ENCODE results near the gene NTRK2.

Gene NTRK2

DNA sequence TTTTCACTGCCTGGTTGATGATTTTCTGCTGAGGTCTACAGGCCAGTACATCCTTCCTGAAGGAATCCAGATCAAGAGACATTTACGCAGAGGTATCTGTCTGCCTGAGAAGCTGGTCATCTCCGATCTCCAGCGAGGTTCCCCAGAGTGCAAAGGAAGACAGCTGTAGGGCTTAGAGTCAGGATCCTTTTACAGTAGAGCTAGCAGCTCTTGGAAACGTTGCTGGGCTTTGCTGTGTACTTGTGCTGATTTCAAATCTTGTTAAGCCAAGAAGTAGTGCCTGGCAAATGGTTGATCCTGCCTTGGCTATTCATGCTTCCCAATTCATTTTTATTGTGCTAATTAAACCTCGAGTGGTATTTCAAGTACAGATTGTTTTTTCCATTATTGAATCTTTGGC is 48.9 kb downstream of the NTRK2 start:
- Histone ChIP-seq H3K27me3 (ENCODE audit: insufficient read depth, low read length) (no peaks in the 10 kb centered on the region), H3K4me1 (ENCODE audit: insufficient read depth, low read length) (no peaks in the 10 kb centered on the region), H3K36me3 (ENCODE audit: insufficient read depth, low read length) (peaks cover 53% of the 10 kb centered on the region), H3K9me3 (ENCODE audit: low read length) (no peaks in the 10 kb centered on the region), H3K4me3 (ENCODE audit: low read length) (no peak overlapping the region), H2AFZ (ENCODE audit: low read depth, low read length) (no peak overlapping the region)

DNA sequence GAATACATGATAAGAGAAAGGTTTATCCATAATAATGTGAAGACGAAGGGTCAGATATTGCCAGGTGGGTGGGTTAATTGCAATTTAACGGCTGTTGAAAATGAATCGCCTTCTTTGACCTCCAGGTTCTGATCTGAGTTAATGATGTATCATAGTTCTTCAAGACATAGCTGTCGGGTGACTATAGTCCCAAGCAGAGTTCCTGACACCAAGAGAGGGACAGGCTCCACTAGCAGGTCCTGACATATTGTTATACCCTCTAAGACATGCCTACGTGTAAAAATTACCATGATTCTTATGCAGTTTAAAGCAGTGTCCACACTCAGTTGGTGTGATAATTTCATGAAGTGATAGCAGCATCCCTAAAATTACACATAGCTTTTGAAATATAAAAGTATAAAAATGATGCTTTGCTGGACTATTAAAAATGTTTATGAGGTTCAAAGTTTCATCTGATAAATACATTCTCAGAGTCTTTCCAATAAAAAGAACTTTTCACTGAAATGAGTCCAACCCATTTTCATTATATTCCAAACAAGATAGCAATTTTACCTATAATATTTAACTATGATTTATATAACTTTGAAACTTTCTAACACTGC is 53.0 kb downstream of the NTRK2 start:
- Histone ChIP-seq H2AFZ (ENCODE audit: low read depth, low read length) (no peak overlapping the region), H3K27me3 (ENCODE audit: insufficient read depth, low read length) (no peaks in the 10 kb centered on the region), H3K36me3 (ENCODE audit: insufficient read depth, low read length) (peaks cover 53% of the 10 kb centered on the region), H3K4me1 (ENCODE audit: insufficient read depth, low read length) (no peaks in the 10 kb centered on the region), H3K9me3 (ENCODE audit: low read length) (no peaks in the 10 kb centered on the region), H3K4me3 (ENCODE audit: low read length) (no peak overlapping the region)

DNA sequence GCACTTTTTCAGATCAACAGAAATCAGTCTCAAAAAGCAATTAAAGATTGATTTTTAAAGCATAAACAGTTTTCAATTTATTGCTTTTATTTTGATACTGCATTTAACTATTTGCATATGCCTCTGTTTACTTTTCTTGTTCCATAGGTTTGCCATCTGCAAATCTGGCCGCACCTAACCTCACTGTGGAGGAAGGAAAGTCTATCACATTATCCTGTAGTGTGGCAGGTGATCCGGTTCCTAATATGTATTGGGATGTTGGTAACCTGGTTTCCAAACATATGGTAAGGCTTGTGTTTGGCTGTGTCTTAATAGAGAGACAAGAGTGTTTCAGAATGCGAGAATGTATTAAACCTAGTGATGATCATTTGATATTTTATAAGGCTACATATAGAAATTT is 53.9 kb downstream of the NTRK2 start:
- Histone ChIP-seq H2AFZ (ENCODE audit: low read depth, low read length) (no peak overlapping the region), H3K36me3 (ENCODE audit: insufficient read depth, low read length) (peaks cover 58% of the 10 kb centered on the region), H3K9me3 (ENCODE audit: low read length) (peaks cover 2% of the 10 kb centered on the region), H3K4me3 (ENCODE audit: low read length) (no peak overlapping the region), H3K27me3 (ENCODE audit: insufficient read depth, low read length) (no peaks in the 10 kb centered on the region), H3K4me1 (ENCODE audit: insufficient read depth, low read length) (no peaks in the 10 kb centered on the region)

DNA sequence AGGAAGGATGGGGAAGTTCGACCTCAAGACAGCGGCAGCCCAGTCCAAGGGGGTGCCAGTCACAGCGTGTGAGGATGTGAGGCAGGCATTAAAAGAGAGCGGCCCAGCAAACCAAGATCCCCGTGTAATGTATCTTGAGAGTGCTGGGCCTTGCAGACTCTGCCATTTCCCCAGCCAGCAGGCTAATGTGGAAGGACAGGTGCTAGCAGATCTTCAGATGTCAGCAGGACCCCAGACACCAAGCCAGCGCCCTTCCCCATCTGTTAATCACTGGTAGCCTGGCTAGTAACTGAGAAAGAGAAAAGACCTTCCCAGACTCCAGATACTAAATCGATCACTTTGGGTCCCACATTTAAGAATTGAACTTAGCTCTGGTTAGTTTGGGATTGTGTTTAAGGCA is 62.2 kb downstream of the NTRK2 start:
- Histone ChIP-seq H3K4me1 (ENCODE audit: insufficient read depth, low read length) (peaks cover 12% of the 10 kb centered on the region), H3K36me3 (ENCODE audit: insufficient read depth, low read length) (peaks cover 57% of the 10 kb centered on the region), H3K27me3 (ENCODE audit: insufficient read depth, low read length) (no peaks in the 10 kb centered on the region), H3K9me3 (ENCODE audit: low read length) (peaks cover 2% of the 10 kb centered on the region), H3K4me3 (ENCODE audit: low read length) (no peak overlapping the region), H2AFZ (ENCODE audit: low read depth, low read length) (no peak overlapping the region)

DNA sequence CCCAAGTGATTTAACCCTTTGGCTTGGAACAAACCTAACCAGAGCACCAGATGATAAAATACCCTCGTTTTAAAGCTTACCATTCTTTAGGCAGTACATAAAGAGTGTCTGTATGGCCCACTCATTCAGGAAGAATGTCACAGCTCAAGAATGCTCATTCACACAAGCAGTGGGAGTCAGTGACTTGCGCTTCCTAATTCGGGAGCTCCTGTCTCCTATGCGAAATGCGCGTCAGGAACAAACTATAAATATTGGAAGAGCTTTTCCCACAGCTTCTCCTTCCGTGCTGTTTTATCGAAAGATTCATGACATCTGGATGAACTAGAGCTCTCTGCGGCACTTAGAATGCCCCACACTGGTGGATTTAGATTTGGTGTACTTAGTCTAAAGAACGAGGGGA is 66.6 kb downstream of the NTRK2 start:
- H3K4me1 ChIP-seq (ENCODE audit: insufficient read depth, low read length) = peaks cover 14% of the 10 kb centered on the region
- H3K9me3 ChIP-seq (ENCODE audit: low read length) = no peaks in the 10 kb centered on the region
- H3K36me3 ChIP-seq (ENCODE audit: insufficient read depth, low read length) = peaks cover 47% of the 10 kb centered on the region
- no peaks in the 10 kb centered on the region for H3K27me3 ChIP-seq (ENCODE audit: insufficient read depth, low read length)
- H3K4me3 ChIP-seq (ENCODE audit: low read length) = no peak overlapping the region
- no peak overlapping the region for H2AFZ ChIP-seq (ENCODE audit: low read depth, low read length)

DNA sequence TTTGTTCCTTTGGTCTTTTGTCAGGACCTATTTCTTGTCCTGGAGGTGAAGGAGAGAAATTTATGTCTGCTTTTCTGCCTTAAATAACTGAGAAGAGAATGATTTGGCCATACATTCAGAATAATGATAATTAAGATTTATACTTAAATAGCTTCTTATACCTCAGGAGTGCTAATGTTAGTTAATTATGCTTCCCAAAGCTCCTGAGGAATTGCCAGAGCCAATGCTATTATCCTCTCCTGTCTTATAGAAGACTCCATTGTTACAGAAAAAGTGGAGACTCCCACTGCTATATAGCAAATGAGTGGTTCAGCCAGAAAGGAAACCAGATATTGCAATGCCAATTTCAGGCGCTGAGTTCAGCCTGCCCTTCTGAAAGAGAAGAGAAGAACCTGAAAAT is 67.0 kb downstream of the NTRK2 start:
- peaks cover 14% of the 10 kb centered on the region for H3K4me1 ChIP-seq (ENCODE audit: insufficient read depth, low read length)
- H3K36me3 ChIP-seq (ENCODE audit: insufficient read depth, low read length) = peaks cover 49% of the 10 kb centered on the region
- H3K4me3 ChIP-seq (ENCODE audit: low read length) = no peak overlapping the region
- no peaks in the 10 kb centered on the region for H3K27me3 ChIP-seq (ENCODE audit: insufficient read depth, low read length)
- no peak overlapping the region for H2AFZ ChIP-seq (ENCODE audit: low read depth, low read length)
- H3K9me3 ChIP-seq (ENCODE audit: low read length) = no peaks in the 10 kb centered on the region

DNA sequence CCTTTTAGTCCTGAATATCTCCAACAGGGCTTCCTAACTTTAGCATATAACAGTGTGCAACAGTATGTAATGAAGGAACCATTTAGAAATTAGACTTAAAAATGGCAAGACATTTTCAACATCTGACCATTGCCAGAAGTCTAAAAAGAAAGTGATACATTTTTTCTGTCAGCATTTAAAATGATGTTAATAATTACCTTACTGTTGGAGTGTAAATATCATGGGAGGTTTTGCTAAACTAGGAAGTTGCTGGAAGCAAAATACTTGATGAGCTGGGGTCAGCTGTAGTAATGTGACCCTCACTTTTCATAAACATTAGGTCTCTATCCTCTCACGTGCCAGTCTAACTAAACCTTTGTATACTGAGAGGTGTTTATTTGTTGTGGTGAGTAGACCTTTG is 68.8 kb downstream of the NTRK2 start:
- H3K36me3 ChIP-seq (ENCODE audit: insufficient read depth, low read length) = peaks cover 46% of the 10 kb centered on the region
- H2AFZ ChIP-seq (ENCODE audit: low read depth, low read length) = no peak overlapping the region
- H3K4me3 ChIP-seq (ENCODE audit: low read length) = no peak overlapping the region
- no peaks in the 10 kb centered on the region for H3K27me3 ChIP-seq (ENCODE audit: insufficient read depth, low read length)
- H3K4me1 ChIP-seq (ENCODE audit: insufficient read depth, low read length) = peaks cover 14% of the 10 kb centered on the region
- H3K9me3 ChIP-seq (ENCODE audit: low read length) = no peaks in the 10 kb centered on the region

DNA sequence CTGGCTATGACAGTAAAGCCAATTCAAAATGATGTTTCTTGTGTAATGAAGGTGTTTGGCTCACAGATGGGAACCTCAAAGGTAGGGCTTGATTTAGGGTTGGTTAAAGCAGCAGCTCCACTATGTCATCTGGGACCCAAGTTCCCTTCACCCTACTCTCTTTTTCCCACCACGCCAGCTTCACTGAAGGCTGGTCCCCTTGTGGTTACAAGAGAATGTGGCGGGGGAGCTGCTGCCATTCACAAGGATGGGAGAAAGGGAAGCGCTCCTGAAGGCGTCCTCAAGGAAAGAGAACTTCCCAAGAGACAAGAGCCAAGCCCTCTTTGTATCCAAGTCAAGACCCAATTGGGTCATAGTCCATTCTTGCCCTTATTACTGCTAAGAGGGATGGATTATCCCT is 72.7 kb downstream of the NTRK2 start:
- no peak overlapping the region for H2AFZ ChIP-seq (ENCODE audit: low read depth, low read length)
- H3K4me3 ChIP-seq (ENCODE audit: low read length) = no peak overlapping the region
- peaks cover 63% of the 10 kb centered on the region for H3K36me3 ChIP-seq (ENCODE audit: insufficient read depth, low read length)
- H3K27me3 ChIP-seq (ENCODE audit: insufficient read depth, low read length) = no peaks in the 10 kb centered on the region
- H3K4me1 ChIP-seq (ENCODE audit: insufficient read depth, low read length) = no peaks in the 10 kb centered on the region
- H3K9me3 ChIP-seq (ENCODE audit: low read length) = no peaks in the 10 kb centered on the region

DNA sequence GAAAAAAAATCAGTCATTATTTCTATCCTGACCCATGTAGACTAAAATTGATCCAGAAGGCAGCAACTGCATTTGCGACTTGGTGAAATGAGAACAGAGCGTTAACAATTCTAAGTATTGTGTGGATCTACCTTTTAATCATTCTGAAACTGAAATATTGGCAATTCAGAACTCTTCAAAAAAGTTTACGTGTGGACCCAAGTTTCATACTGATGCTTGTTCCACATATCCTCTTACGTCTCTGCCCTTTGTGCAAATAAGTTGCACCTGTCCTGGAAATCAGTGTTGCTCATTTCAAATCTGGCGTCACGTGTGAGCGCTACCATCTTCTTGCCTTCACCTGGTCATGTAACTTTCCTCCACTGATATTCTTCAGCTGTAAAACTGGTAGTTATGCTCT is 74.7 kb downstream of the NTRK2 start:
- no peaks in the 10 kb centered on the region for H3K9me3 ChIP-seq (ENCODE audit: low read length)
- no peaks in the 10 kb centered on the region for H3K27me3 ChIP-seq (ENCODE audit: insufficient read depth, low read length)
- H3K4me1 ChIP-seq (ENCODE audit: insufficient read depth, low read length) = no peaks in the 10 kb centered on the region
- H3K4me3 ChIP-seq (ENCODE audit: low read length) = no peak overlapping the region
- peaks cover 61% of the 10 kb centered on the region for H3K36me3 ChIP-seq (ENCODE audit: insufficient read depth, low read length)
- H2AFZ ChIP-seq (ENCODE audit: low read depth, low read length) = no peak overlapping the region

DNA sequence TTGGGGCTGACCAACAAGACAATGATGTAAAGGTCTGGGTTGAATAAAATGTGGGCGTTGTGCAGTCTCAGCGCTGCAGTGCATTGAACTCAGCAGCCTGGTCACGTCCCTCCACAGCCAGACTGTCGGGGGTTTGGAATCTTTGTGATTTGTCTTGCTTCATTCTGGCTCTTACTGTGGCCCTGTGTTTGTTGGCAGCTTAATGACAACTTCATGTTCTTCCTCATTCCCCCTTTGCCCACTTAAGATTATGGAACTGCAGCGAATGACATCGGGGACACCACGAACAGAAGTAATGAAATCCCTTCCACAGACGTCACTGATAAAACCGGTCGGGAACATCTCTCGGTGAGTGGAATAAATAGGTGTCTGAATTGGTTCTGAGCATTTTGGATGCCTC is 75.2 kb downstream of the NTRK2 start:
- Histone ChIP-seq H3K36me3 (ENCODE audit: insufficient read depth, low read length) (peaks cover 63% of the 10 kb centered on the region), H2AFZ (ENCODE audit: low read depth, low read length) (no peak overlapping the region), H3K9me3 (ENCODE audit: low read length) (no peaks in the 10 kb centered on the region), H3K4me3 (ENCODE audit: low read length) (no peak overlapping the region), H3K27me3 (ENCODE audit: insufficient read depth, low read length) (no peaks in the 10 kb centered on the region), H3K4me1 (ENCODE audit: insufficient read depth, low read length) (no peaks in the 10 kb centered on the region)

DNA sequence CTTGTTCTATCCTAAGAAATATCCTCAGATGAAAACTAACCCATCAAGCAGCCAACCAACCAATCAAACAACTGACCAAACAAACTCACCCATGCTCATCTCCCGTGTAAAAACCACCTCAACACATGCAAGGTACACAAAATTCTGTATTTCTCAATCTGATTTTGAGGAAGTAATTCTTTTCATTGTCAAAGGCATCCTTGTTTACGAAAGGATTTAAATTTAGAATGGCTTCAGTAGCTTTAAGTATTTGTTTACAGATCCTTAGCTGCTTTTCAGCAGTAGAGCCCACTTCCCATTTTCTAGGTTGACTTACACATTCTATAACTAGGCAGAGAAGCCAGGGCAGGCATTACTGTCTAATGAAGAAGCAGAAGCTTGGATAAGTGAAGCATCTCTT is 78.6 kb downstream of the NTRK2 start:
- no peaks in the 10 kb centered on the region for H3K4me1 ChIP-seq (ENCODE audit: insufficient read depth, low read length)
- H3K27me3 ChIP-seq (ENCODE audit: insufficient read depth, low read length) = no peaks in the 10 kb centered on the region
- peaks cover 72% of the 10 kb centered on the region for H3K36me3 ChIP-seq (ENCODE audit: insufficient read depth, low read length)
- H2AFZ ChIP-seq (ENCODE audit: low read depth, low read length) = no peak overlapping the region
- H3K9me3 ChIP-seq (ENCODE audit: low read length) = no peaks in the 10 kb centered on the region
- no peak overlapping the region for H3K4me3 ChIP-seq (ENCODE audit: low read length)

DNA sequence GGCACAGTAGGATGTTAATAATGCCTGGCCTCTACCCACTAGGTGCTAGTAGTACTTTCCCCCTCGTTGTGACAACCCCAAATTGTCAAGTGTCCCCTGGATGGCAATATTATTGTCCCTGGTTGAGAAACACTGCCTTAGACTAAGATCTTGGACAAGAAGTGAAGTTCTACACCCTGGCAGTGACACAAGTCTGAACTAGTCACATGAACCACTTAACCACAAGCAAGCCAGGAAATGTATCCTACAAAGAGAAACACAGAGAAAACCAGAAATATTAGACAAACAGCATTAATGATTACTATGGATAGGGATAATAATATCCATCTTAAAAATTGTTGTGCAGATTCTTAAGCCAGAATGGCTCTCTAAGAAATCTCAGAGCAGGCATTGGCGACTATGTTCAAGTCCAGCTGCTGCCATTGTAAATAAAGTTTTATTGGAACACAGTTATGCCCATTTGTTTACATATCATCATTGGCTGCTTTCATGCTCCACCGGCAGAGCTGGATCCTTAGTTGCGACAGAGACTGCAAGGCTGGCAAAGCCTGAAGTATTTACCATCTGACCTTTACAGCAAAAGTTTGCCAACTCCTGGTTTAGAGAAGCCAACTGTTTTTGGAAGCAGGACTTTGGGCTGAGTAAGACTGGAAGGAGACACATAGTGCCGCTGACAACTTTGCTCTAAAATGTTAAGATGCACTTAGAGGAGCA is 80.8 kb downstream of the NTRK2 start:
- Histone ChIP-seq H3K4me1 (ENCODE audit: insufficient read depth, low read length) (no peaks in the 10 kb centered on the region), H3K36me3 (ENCODE audit: insufficient read depth, low read length) (peaks cover 73% of the 10 kb centered on the region), H3K4me3 (ENCODE audit: low read length) (no peak overlapping the region), H3K27me3 (ENCODE audit: insufficient read depth, low read length) (no peaks in the 10 kb centered on the region), H3K9me3 (ENCODE audit: low read length) (no peaks in the 10 kb centered on the region), H2AFZ (ENCODE audit: low read depth, low read length) (no peak overlapping the region)

DNA sequence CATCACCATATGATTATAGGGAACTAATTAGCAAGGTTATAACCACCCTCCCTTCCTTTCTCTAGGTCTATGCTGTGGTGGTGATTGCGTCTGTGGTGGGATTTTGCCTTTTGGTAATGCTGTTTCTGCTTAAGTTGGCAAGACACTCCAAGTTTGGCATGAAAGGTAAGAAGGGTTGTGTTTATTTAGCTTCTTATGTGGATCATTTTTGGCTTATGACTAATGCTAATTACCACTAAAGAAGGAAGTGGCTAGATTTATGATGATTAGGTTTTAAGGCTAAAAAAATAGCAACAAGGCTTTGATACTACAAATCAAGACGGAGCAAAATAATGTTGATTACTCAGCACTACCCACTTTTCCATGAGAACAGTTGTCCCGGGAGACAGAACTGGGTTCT is 82.4 kb downstream of the NTRK2 start:
- Histone ChIP-seq H3K27me3 (ENCODE audit: insufficient read depth, low read length) (no peaks in the 10 kb centered on the region), H3K9me3 (ENCODE audit: low read length) (no peaks in the 10 kb centered on the region), H3K4me1 (ENCODE audit: insufficient read depth, low read length) (no peaks in the 10 kb centered on the region), H3K36me3 (ENCODE audit: insufficient read depth, low read length) (peaks cover 66% of the 10 kb centered on the region), H2AFZ (ENCODE audit: low read depth, low read length) (no peak overlapping the region), H3K4me3 (ENCODE audit: low read length) (no peak overlapping the region)

DNA sequence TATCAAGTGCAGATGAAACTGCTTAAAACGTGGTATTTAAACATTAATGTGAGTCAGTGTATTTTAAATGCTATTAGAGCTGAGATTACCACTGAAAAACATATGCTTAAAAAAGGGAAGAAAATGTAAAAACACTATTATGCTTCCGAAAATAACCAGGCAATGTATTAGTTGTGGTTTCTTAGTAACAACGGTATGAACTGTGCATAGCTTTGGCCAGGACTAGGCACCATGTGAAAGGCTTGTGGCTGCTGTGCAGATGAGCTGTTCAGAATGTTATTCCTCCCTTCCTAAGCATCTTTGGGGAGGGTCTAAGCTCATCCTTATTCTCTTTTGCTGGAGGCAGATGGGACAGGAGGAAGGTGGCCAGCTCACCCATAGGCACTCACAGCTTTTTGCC is 84.9 kb downstream of the NTRK2 start:
- Histone ChIP-seq H3K4me1 (ENCODE audit: insufficient read depth, low read length) (peaks cover 1% of the 10 kb centered on the region), H3K36me3 (ENCODE audit: insufficient read depth, low read length) (peaks cover 55% of the 10 kb centered on the region), H3K27me3 (ENCODE audit: insufficient read depth, low read length) (no peaks in the 10 kb centered on the region), H2AFZ (ENCODE audit: low read depth, low read length) (no peak overlapping the region), H3K9me3 (ENCODE audit: low read length) (no peaks in the 10 kb centered on the region), H3K4me3 (ENCODE audit: low read length) (no peak overlapping the region)

Measured in neuron (in vitro differentiated cells).